Suprapubic skin (tissue), 4 donors: ENCODE measurements around the gene RPTOR. TPM values are rescaled to one million over a fixed set of nuclear protein-coding genes. Genes with fewer than 3 reads are reported as not detected.
A peak's percentile ranks its signal among the peaks of the same experiment; 100 is the strongest.

Source experiments
- DNase-seq, 2 donors: peaks; one replicate each; pipeline ENCODE4 v3.0.0-alpha.2; 2019; ENCODE audit warnings: low spot score in 2 of 2
- H3K27ac ChIP-seq: fragments of 200-600 bp; sonication (generic); one replicate; pipeline ENCODE4 v1.5.1; 2019
- H3K27me3 ChIP-seq: fragments of 200-600 bp; sonication (generic); one replicate; pipeline ENCODE4 v1.5.1; 2019
- H3K36me3 ChIP-seq: fragments of 200-600 bp; sonication (generic); one replicate; pipeline ENCODE4 v1.5.1; 2019
- H3K4me1 ChIP-seq: fragments of 200-600 bp; sonication (generic); one replicate; pipeline ENCODE4 v1.5.1; 2019
- H3K4me3 ChIP-seq: fragments of 200-600 bp; sonication (generic); one replicate; pipeline ENCODE4 v1.5.1; 2019; ENCODE audit warnings: mild to moderate bottlenecking
- H3K9me3 ChIP-seq: fragments of 200-600 bp; sonication (generic); one replicate; pipeline ENCODE4 v1.5.1; 2019
- EP300 ChIP-seq: sonication (generic); formaldehyde crosslinking; IDR thresholded peaks from one replicate; pipeline ENCODE4 v1.6.1; 2017; ENCODE audit warnings: antibody characterized with exemption
- POLR2A ChIP-seq, 2 donors: fragments of 450-650 bp; IDR thresholded peaks; one replicate each; pipeline ENCODE4 v1.6.1; 2017; ENCODE audit warnings: antibody characterized with exemption in 2 of 2, mild to moderate bottlenecking in 2 of 2, moderate library complexity in 2 of 2
- POLR2AphosphoS5 ChIP-seq, 3 donors: sonication (generic); formaldehyde crosslinking; IDR thresholded peaks; one replicate each; pipeline ENCODE4 v1.6.1; 2017; ENCODE audit warnings: antibody characterized with exemption in 3 of 3
- WGBS: methylation state at CpG from one replicate; pipeline ENCODE4 v1.1.5; 2018; 5-methylcytosine and 5-hydroxymethylcytosine counted together
- total RNA-seq, 4 donors: library from RNA; depleted of rRNA; stranded (reverse); fragments of >200 nt; gene quantifications; one replicate each; pipeline ENCODE4 v1.1.0, GENCODE V29; 2016
- TF ChIP-seq, protein P1 (sequence below), 2 donors: fragments of 200-600 bp in 1 of 2; fragments of 450-650 bp in 1 of 2; sonication (generic) in 1 of 2; IDR thresholded peaks; one replicate each; pipeline ENCODE4 v1.5.1; 2016 to 2019; ENCODE audit warnings: antibody characterized with exemption in 2 of 2, mild to moderate bottlenecking in 1 of 2, moderate library complexity in 1 of 2

RPTOR gene
- total RNA-seq, 4 donors from 2014 or later: 45.8 to 84.6 (median 53.0) TPM

DNA sequence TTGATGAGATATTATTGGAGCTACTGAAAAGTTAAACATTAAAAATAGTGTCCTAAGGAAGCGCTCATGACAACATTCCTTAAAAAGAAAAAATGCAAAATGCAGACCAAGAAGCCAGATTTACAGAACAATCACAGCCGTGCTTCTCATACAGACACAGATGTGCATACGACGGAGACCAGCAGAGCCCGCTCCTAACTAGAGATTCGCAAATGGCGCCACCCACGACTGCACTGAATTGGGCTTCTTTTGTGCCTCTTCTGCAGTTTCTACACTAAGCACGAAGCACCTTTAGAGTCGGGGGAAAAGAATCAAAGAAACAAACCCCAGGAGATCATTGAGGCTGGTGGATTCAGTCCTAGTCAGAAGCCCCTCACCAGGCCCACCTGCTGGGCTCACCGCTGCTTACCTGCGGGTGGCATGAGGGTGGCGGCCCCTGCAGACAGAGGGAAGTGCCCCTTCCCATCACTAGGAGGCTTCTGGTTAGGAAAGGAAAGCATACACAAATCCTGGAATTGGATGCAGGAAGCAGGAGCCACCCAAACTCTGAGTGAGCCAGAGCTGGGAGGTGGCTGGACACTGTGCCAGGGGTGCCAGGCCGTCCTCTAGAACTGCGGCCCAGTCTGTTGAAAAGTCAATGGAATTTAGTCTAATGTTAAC is 382.1 kb downstream of the RPTOR start:
- Histone ChIP-seq H3K27ac (no peak overlapping the region), H3K4me1 (peaks cover 8% of the 10 kb centered on the region), H3K9me3 (no peaks in the 10 kb centered on the region), H3K27me3 (no peaks in the 10 kb centered on the region), H3K36me3 (peaks cover 52% of the 10 kb centered on the region), H3K4me3 (no peak overlapping the region)
- TF ChIP-seq POLR2AphosphoS5 (IDR thresholded peaks at IDR 0.05) (no peak), EP300 (no peak), POLR2A (IDR thresholded peaks at IDR 0.05) (no peak)
- TF ChIP-seq, protein P1, sequence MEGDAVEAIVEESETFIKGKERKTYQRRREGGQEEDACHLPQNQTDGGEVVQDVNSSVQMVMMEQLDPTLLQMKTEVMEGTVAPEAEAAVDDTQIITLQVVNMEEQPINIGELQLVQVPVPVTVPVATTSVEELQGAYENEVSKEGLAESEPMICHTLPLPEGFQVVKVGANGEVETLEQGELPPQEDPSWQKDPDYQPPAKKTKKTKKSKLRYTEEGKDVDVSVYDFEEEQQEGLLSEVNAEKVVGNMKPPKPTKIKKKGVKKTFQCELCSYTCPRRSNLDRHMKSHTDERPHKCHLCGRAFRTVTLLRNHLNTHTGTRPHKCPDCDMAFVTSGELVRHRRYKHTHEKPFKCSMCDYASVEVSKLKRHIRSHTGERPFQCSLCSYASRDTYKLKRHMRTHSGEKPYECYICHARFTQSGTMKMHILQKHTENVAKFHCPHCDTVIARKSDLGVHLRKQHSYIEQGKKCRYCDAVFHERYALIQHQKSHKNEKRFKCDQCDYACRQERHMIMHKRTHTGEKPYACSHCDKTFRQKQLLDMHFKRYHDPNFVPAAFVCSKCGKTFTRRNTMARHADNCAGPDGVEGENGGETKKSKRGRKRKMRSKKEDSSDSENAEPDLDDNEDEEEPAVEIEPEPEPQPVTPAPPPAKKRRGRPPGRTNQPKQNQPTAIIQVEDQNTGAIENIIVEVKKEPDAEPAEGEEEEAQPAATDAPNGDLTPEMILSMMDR (IDR thresholded peaks at IDR 0.05): no peak
- WGBS: 86% methylated on average over 15 of the region's 15 CpGs
- DNase-seq: peak in 1 of 2 donors; percentile 46

DNA sequence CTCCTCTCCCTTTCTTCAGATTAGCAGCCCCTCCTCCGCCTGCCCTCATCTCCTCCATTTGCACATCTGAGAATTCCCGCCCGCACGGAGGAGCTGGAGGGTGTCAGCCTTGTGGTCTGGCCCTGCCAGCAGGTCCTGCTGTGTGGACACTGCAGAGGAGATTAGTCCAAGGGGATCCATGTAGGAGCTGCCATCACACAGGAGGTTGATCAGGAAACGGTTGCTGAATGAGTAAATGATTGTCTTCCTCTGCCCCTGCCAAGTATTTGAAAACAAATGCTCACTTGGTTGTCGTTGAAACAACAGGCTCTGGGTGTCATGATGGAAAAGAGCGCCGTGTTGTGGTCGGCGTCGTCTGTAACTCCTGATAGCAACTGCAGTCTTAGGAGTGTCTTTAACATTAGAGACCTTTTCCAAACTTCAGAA is 383.2 kb downstream of the RPTOR start:
- no peak overlapping the region for H3K4me3 ChIP-seq
- H3K27ac ChIP-seq: no peak overlapping the region
- peaks cover 8% of the 10 kb centered on the region for H3K4me1 ChIP-seq
- 80% methylated on average over 11 of the region's 11 CpGs for WGBS
- no peaks in the 10 kb centered on the region for H3K9me3 ChIP-seq
- no peak for DNase-seq
- H3K27me3 ChIP-seq: no peaks in the 10 kb centered on the region
- TF ChIP-seq, protein P1 (IDR thresholded peaks at IDR 0.05): no peak
- TF ChIP-seq POLR2A (IDR thresholded peaks at IDR 0.05) (no peak), POLR2AphosphoS5 (IDR thresholded peaks at IDR 0.05) (no peak), EP300 (no peak)
- H3K36me3 ChIP-seq: peaks cover 52% of the 10 kb centered on the region

DNA sequence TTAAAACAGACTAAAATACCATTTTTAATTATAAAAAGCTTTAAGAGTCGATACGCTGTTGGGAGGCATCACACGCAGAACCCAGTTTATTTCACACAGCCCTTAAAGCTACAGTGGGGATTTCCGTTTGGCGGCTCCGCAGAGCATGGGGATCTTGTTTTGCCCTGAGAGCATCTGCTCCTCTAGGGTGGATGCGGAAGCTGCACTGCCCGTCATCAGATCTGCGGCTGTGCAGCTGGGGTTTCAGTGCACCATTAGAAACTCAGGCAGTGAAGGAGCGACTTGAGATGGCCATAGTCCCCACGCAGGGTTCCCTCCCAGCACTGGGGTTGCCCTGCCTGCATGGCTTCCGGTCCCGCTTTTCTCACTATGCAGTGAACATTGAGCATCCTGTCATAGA is 384.8 kb downstream of the RPTOR start:
- no peak for TF ChIP-seq POLR2A (IDR thresholded peaks at IDR 0.05)
- no peak for TF ChIP-seq POLR2AphosphoS5 (IDR thresholded peaks at IDR 0.05)
- no peak for TF ChIP-seq EP300
- TF ChIP-seq, protein P1 (IDR thresholded peaks at IDR 0.05): no peak
- DNase-seq: no peak
- H3K4me3 ChIP-seq: no peak overlapping the region
- no peak overlapping the region for H3K27ac ChIP-seq
- 90% methylated on average over 13 of the region's 13 CpGs for WGBS
- no peaks in the 10 kb centered on the region for H3K27me3 ChIP-seq
- no peaks in the 10 kb centered on the region for H3K9me3 ChIP-seq
- peaks cover 8% of the 10 kb centered on the region for H3K4me1 ChIP-seq
- peaks cover 39% of the 10 kb centered on the region for H3K36me3 ChIP-seq

DNA sequence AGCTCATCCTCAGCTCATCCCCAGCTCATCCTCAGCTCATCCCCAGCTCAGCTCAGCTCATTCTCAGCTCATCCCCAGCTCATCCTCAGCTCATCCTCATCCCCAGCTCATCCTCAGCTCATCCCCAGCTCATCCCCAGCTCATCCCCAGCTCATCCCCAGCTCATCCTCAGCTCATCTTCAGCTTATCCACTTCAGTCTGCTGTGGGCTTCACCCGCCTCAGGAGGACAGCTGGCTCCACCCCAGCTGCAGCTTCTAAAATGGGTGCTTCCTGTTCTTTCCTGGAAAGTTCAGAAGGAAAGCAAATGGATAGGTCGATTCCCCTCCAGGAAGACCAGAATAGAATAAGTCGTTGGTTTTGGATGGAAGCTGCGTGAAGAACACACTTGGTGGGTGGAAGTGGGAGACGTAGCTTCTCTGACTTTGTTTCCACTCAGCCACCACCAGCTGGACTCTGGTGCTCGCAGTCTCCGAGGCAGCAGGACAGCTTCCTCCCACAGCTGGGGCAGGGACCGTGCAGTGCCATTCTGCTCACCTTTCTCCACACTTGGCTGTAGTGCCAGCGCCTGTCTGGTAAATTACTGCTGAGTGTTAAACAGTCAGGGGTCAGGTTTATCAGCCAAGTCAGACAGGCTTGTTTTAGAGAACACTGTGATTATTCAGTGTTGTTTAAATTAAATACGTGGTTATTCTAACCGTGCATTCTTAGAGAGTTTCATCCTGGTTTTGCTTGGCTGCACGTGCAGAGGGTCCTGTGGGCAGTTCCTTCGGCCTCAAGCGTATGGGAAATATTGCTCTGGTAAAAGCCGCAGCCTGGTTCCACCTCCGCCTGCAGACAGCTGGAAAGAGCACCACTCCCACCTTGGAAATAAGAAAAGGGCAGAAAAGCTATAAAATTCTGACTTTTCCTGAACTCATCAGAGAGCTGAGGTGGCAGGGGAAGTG is 386.0 kb downstream of the RPTOR start:
- no peak for DNase-seq
- H3K4me3 ChIP-seq: no peak overlapping the region
- H3K27ac ChIP-seq: no peak overlapping the region
- no peaks in the 10 kb centered on the region for H3K27me3 ChIP-seq
- TF ChIP-seq POLR2AphosphoS5 (IDR thresholded peaks at IDR 0.05) (no peak), POLR2A (IDR thresholded peaks at IDR 0.05) (no peak), EP300 (no peak)
- TF ChIP-seq, protein P1 (IDR thresholded peaks at IDR 0.05): no peak
- peaks cover 27% of the 10 kb centered on the region for H3K36me3 ChIP-seq
- WGBS: 90% methylated on average over 16 of the region's 16 CpGs
- peaks cover 7% of the 10 kb centered on the region for H3K4me1 ChIP-seq
- H3K9me3 ChIP-seq: no peaks in the 10 kb centered on the region
